ENCODE data around the gene TMC1.
"Not testable (repeated sequence)": the region's sequence is repeated elsewhere in the genome, so short reads cannot be mapped to it uniquely, and the experiment has no call there.

The TMC1 gene

DNA sequence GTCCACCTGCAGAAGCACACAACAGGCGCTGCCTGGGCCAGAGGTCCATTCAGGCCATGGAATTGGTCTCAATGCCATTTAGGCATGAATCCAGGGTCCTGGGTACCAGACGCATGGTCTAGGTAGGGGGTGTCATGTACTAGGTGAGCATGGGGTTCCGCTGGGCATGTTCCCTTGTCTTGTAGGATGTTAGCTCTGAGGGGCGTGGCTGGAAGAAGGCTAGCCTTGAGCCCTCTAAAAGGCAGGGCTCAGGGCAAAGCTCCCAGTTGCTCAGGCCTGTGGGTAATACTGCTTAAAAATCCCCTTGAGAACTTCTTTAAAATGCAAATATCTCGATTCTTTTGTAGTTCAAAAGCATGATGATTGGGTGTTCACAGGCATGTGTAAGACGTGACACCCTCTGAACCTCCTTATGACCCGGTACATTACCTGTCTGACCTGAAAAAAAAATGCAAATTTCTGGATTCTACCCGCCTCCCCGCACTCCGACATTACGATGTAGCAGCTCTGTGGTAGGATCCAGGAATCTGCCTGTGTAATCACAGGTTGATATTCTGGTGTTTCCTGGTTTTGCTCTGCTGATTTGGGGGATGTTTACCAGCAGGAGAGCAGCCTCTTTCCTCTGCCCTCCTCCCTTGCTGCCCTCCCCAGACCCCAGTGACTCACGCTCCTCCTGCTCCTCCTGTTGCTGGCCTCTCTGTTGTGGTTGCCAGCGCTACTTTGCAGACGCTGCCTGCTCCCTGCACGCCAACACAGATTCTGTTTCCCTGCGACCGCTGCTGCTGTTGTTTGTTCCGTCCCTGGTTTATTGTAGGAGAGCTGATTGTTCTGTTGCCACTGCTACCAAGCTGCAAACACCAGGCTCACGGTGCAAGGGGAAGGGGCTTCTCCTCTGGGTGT, 5.7 kb downstream of the TMC1 start:
- DNase-seq, result peak; percentile 84

DNA sequence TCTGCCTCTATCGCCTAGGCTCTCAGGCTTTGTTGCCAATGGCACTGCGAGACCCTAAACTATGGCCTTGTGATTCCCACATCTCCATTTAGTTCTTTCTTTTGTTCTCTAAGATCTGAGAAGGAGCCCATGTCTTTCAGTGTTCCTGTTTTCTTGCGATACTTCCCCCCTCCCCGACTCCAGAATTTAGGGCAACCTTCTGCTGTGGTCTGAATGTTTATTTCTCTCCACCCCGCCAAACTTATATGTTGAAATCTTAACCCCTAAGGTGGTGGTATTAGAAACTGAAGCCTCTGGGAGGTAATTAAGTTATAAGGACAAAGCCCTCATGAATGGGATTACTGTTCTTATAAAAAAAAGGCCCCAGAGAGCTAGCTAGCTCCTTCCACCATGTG, 6.4 kb downstream of the TMC1 start:
- DNase-seq, result no peak

DNA sequence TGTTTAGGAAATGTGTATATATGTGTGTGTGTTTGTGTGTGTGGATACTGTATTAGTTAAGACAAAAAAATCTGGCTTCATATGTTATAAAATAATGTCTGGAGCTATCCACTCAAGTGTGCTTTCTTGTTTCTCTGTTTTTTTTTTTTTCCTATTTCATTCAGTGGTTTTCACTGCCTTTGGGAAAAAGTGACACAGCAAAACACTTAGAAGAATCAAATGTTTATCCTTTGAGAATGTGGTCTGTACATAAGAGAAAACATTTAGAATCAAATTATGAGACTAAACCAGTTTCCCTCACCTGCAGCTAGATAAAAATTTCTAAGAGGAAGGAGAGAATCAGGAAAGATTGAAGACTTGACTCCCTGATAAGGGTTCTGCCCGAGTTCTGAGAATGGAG, 8.1 kb downstream of the TMC1 start:
- DNase-seq, result no peak

DNA sequence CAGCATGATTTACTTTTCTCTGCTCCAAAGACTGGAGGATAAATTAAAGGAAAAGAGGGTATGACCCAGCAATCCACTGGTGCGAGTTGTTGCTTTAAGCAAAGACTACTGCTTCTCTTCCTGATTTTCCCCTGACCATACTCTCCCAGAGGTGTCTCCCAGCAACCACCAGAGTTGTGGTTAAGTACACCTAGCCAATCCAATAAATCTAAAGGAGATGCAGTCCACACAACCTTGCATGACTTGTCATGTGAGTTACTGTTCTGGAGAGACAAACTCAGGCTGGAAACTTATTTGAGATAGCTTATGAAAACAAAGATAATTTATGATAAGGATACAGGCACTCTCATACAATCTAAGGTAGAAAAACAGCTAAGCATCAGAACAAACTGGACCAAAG, 11.9 kb downstream of the TMC1 start:
- DNase-seq, result no peak

DNA sequence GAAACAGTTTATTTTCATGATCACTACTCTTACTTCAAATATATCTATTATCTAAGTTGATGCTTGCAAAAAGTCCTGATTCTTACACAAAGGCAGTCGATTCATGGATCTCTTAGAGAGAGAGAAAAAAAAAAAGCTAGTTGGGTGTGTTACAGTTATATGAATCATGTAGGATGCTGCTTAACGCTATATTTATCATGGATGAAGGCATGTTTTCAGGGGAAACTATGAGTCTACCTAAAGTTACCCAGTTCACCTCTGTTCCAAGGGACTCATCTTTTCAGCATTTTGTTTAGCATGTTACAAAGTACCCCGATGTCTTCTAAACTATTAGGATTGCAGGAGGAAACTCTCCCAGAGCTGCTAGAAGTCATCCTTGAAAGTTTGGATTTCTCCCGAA, 13.5 kb downstream of the TMC1 start:
- no peak for DNase-seq

DNA sequence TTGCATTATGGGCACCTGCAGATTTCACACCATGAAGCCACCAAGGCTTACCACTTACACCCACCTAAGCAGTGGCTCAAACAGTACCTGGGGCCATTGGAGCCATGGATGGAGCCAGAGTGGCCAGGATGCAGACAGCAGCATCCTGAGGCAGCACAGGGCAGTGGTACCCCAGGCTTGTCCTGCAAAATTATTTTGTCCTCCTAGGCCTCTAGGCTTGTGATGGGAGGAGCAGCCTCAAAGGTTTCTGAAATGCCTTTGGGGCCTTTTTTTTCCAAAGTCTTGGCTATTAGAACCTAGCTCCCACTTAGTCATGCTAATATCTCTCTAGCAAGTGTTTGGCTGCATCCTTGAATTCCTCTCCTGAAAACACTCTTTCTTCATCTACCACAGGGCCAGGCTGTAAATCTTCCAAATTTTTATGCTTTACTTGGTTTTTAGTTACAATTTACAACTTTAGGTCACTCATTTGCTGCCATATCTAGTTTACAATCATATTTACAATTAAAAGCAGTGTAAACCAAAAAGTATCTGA, 15.7 kb downstream of the TMC1 start:
- no peak for DNase-seq

DNA sequence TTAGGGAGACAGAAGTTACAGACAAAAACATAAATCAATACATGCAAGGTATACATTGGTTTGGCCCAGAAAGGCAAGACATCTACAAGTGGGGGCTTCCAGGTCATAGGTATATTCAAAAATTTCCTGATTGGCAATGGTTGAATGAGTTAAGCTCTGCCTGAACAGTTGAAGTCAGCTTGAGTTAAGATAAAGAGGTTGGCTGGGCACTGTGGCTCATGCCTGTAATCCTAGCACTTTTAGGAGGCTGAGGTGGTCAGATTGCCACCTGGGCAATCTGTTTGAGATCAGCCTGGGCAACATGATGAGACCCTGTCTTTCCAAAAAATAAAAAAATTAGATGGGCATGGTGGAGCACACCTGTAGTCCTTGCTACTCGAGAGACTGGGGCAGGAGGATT, 16.3 kb downstream of the TMC1 start:
- no peak for DNase-seq

DNA sequence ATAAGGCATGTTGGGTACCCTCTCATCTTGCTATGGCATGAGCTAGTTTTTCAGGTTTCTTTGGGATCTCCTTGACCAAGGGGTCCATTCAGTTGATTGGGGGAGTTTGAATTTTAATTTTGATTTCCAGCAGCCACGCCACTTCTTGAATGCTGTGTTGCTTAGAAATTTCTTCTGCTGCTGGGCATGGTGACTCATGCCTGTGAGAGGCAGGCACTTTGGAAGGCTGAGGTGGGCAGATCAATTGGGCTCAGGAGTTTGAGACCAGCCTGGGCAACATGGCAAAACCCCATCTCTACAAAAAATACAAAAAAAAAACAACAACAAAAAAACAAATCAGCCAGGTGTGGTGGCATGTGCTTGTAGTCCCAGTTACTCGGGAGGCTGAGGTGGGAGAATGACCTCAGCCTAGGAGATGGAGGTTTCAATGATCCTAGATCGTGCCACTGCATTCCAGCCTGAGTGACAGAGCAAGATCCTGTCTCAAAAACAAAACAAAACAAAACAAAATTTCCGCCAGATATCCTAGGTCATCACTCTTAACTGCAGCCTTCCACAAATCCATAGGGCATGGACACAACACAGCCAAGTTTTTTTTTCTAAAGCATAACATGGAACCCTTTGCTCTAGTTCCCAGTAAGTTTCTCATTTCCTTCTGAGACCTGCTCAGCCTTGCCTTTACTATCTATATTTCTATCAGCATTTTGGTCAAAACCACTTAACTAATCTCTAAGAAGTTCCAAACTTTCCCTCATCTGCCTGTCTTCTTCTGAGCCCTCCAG, 17.7 kb downstream of the TMC1 start:
- no peak for DNase-seq

DNA sequence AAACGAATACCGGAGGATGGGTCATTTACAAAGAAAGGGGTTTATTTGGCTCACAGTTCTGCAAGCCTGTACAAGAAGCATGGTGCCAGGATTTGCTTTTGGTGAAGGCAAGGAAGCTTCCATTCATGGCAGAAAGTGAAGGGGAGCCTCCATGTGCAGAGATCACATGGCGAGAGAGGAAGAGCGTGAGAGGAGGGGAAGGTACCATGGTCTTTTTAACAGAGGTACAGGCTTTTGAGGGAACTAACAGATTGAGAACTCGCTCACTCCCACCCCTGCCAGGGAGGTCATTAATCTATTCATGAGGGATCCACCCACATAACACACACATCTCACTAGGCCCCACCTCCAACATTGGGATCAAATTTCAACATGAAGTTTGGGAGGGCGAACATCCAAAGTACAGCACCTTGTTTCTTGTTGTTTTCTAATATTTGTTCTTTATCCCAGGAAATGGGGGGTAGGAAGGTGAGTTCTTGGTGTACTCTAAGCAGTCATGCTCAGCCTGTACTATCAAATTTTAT, 18.5 kb downstream of the TMC1 start:
- no peak for DNase-seq

DNA sequence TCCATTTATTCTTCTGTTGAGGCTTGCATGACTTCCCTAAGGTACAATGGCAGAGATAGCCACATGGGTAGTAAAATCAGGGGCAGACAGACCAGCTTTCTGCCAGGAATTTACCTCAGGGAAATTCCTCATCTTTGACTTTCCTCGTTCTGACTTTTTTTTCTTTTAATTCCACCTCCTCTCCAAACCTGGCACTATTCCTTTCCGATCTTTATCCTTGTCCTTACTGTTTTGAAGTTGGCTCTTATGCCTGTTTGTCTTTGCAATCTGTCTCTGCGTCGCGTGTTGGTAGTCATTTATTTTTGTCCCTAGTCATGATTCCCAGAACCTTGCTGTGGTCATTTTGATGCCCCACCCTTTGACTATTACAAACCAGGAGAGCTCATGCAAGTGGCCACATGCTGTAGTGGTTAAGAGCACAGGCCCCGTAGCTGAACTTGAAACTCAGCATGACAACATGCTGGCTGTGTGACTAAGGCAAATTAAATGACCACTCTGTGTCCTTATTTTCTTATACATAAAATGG, 19.0 kb downstream of the TMC1 start:
- no peak for DNase-seq

DNA sequence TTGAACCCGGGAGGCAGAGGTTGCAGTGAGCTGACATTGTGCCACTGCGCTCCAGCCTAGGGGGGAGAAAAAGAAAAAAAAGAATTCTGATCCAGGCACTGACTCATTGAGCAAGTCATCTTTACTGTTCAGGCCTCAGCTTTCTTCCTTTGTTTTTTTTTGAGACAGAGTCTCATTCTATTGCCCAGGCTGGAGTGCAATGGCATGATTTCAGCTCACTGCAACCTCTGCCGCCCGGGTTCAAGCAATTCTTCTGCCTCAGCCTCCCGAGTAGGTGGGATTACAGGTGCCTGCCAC, 21.1 kb downstream of the TMC1 start:
- not testable (repeated sequence) for DNase-seq

DNA sequence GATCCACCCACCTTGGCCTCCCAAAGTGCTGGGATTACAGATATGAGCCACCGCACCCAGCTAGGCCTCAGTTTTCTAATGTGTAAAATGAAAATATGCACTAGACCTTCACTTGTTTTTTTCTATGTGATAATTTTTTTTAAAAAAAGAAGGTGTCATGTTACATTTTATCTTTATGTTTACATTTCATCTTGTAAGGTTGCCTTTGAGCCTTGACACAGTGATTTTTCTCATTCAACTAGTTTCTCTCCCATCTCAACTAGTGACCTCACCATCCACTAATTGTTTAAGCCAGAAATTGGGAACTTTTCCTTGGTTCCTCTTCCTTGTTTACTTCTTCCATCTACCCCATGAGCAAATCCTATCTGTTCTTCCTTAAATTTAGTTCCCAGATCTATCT, 21.5 kb downstream of the TMC1 start:
- no peak for DNase-seq

DNA sequence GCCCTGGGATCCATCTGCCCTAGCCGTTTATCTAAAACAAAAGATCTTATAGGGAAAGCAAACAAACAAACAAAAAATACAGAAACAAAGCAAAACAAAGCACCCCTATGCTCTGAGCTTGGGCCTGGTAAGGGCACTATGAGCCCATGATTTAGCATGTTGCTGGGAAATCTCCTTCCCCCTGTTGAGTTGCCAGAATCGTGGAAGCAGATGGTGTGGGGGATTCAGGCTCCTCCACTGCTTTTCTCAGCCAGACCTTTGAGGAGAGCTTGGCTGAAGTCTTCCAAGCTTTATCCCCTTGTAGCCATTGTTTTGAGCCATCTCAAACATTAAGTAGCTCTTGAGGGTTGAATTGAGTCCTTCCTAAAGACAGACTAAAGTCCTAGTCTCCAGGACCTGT, 29.9 kb downstream of the TMC1 start:
- DNase-seq, result no peak

DNA sequence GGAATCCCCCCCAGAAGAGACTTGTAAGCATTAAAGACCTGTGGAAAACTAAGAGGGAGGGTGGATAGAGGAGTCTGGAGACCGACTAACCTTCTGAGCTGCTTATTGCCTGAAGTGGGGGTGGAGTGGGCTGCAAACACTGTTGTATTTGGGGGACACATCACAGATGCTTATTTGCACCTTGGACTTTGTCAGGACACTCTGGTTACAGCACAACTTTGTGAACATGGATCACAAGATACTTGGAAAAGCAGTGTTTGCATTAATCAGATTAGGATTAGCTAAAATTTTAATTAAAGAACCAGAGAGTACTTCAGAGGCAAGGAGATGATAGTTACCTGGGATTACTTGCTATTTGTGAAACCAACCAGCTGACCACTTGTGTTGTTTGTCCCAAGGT, 30.9 kb downstream of the TMC1 start:
- no peak for DNase-seq

DNA sequence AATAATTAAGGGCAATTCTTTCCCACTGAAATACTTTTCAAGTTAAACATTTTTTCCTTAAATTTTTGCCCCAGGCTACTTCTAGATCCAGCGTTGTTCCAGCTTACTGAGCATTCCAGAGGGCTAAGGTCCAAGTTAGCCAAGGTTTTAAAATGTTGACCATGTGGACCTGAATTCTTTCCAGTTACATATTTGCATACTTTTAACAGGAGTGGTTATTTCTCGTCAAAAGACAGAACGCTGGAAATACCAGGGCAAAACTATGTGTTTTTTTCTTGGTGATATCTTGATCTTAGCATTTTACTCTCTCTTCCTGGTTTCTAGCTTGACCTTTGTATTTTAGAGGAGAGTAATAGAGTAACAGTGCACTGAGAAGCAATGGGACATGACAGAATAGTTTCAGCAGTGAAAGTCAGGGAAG, 32.8 kb downstream of the TMC1 start:
- no peak for DNase-seq

DNA sequence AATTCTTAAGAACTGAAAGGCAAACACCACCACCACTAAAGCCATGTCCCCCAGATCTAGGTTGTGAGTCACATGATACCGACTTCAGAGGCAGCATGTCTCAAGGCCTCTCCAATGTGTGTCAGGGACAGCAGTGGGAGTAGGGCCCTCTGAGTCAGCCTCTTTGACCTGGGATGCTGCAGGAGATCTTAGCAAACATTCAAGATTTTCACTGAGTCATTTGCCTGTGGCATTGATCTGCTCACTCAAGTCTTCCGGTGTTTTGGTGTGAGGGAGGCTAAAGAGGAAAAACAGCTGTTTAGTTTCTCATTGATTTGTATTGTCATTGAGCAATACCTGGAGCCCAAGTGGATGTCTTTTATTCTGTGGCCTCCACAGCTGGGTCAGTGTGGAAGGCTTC, 36.1 kb downstream of the TMC1 start:
- DNase-seq, result peak; percentile 76

DNA sequence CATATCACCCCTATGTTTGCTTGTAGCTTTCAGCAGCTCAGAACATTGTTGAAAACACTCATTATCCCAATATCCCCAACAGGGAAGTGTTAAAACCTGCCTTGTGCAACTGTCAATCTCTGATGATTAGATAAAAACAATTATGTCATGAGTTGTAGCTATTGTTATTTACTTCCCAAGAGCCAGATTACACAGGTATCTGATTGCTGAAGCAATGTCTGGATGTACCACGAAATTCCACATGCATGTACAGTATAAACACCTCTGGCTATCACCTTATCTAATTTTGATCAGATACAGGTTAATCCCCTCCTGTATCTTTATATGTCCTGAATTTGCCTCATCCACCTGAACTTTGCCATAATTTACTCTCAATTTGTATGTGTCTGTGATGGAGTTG, 38.7 kb downstream of the TMC1 start:
- DNase-seq, result no peak

DNA sequence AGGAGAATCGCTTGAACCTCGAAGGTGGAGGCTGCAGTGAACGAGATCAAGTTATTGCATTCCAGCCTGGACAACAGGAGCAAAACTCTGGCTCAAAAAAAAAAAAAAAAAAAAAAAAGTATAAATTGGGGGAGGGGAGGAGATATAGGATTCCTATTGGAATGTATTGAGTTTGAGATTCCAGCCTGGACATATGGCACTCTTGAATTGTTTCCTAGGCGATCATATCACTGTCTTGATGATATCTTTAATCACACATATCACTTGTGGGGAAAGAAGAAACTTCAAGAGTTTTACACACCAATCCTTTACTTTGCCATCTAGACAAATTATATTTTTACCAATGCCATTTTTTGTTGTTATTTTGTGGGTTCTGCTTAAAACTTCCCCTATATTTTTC, 42.4 kb downstream of the TMC1 start:
- DNase-seq, result no peak

DNA sequence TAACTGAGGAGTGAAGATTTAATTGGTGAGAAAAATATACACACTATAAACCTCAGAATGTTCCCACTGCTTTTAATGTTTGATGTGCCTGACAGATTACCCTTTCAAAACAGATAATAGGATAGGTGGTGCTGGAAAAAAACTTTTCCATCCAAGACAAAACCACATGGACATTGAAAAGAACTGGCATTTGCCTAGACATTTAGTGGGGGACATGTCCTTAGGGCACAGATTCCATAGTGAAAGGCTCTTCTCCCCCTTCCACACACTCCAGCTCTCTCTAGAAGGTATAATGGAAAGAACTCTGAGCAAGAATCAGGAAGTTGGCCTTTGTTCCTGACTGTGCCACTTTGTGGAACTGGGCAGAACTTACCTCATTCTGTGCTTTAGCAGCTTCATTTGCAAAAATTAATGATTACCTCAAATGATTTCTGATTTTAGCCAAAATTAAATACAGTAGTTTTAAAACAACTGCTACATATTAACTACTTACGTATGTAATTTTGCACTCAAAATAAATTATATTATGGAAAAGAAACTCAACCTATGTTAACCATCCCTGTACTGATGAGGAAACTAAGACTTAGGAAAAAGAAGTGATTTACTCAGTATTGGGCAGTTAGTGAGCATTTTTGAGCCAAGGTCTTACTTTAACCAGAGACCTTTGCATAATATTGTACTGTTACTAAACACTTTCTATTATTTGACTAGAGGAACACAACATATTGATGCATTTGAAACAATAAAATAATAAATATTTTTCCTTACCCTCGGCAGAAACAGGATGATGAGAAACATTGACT, 43.3 kb downstream of the TMC1 start:
- DNase-seq, result no peak

DNA sequence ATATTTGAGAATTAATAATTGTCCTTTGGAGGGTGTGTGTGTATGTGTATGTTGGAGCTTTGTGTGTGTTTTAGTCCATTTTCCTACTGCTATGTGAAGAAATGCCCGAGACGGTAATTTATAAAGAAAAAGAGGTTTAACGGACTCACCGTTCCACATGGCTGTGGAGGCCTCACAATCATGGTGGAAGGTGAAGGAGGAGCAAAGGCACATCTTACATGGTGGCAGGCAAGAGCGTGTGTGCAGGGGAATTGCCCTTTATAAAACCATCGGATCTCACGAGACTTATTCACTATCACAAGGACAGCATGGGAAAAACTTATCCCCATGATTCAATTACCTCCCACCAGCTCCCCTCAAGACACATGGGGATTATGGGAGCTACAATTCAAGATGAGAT, 44.1 kb downstream of the TMC1 start:
- no peak for DNase-seq

DNA sequence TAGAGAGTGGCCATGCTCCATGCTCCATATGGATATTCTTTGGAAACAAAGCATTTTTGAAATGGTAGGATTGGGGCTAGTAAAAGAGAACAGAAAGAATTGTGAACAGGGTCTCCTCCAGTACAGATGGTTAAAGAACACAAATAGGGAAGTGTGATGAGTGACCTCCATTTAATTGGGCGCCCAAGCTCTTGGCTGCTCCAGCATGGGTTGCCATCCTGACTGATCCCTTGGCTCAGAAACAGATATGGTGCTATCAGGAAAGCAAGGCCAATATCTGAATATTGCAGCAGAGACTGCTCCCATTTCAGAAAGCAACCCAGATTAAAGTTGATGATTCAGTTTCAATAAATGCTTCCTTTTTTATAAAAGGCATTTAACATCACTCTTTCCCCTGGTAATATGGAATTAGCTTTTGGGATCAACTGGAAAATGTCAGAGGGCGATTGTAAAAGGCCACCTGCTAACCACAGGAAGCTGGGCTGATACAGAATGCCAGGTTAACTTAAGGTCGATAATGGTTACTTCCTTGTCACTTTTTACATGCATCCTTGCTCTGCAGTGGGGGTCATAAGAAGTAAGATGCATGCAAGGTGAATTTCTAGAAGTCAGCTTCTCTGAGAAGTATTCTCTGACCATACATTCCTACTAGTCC, 52.9 kb downstream of the TMC1 start:
- DNase-seq, result no peak

DNA sequence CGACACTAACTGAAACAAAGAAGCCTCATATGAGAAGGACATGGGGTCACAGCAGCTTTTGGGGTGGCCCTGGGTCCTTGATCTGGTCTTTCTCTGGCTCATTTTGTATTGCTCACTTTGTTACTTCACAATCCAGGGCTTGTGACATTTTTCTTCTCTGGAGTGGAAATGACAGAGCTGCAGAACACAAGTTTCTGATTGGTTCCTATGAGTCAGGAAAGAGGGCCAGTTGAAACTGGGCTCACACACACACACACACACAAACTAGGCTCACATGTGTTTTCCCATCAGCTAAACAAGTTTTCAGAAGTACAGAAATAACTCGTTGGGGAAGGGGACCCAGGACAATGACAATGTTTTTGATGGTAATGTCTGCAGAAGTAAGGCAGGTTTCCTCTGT, 54.3 kb downstream of the TMC1 start:
- DNase-seq, result no peak

Data from activated CD4-positive, alpha-beta T cell treated with anti-CD3 and anti-CD28 coated beads, Interleukin-2, amount 50 U/mL, for 16 hours (primary cell).